GF-D8 (cell line): ENCODE data around the gene A4GALT.

Source experiments
- DNase-seq: peaks from one replicate; lab custom pipeline; 2025; lab: John Stamatoyannopoulos, UW

The A4GALT gene

GRCh38 chr22:42701694-42702093 lies 19.0 kb downstream of the A4GALT start:
- DNase-seq, result no peak

- no peak for DNase-seq
These were observed 19.8 kb downstream of the A4GALT start for GRCh38 chr22:42700901-42701300.

GRCh38 chr22:42700355-42700754 lies 20.3 kb downstream of the A4GALT start:
- DNase-seq, result no peak

- no peak for DNase-seq
These were observed 20.7 kb downstream of the A4GALT start for GRCh38 chr22:42699976-42700352.

GRCh38 chr22:42699281-42699975 lies 21.2 kb downstream of the A4GALT start:
- no peak for DNase-seq

- DNase-seq, result no peak
These were observed 23.1 kb downstream of the A4GALT start for GRCh38 chr22:42697542-42698013.

GRCh38 chr22:42696331-42696967 lies 24.2 kb downstream of the A4GALT start:
- no peak for DNase-seq

GRCh38 chr22:42695294-42695693 lies 25.4 kb downstream of the A4GALT start:
- no peak for DNase-seq

GRCh38 chr22:42693763-42694683 lies 26.6 kb downstream of the A4GALT start:
- no peak for DNase-seq

- no peak for DNase-seq
These were observed 27.5 kb downstream of the A4GALT start for GRCh38 chr22:42693055-42693762.

GRCh38 chr22:42692239-42693054 lies 28.2 kb downstream of the A4GALT start:
- no peak for DNase-seq

- no peak for DNase-seq
These were observed 29.2 kb downstream of the A4GALT start for GRCh38 chr22:42691440-42691839.

- DNase-seq, result peak; percentile 23
These were observed 32.1 kb downstream of the A4GALT start for GRCh38 chr22:42688241-42689211.

- DNase-seq, result no peak
These were observed 33.7 kb downstream of the A4GALT start for GRCh38 chr22:42686756-42687491.

- DNase-seq, result no peak
These were observed 34.6 kb downstream of the A4GALT start for GRCh38 chr22:42685941-42686653.

GRCh38 chr22:42684462-42685195 lies 36.0 kb downstream of the A4GALT start:
- DNase-seq, result no peak

GRCh38 chr22:42683578-42684283 lies 36.9 kb downstream of the A4GALT start:
- DNase-seq, result no peak
